GM23248 (cell line): ENCODE data around the gene CNDP1.
"Not testable (repeated sequence)": the region's sequence is repeated elsewhere in the genome, so short reads cannot be mapped to it uniquely, and the experiment has no call there.

ENCODE experiments used
- EZH2 ChIP-seq: fragments of 200-600 bp; sonication (generic); IDR thresholded peaks from 2 replicates; pipeline ENCODE4 v1.6.1; 2018; ENCODE audit warnings: antibody characterized with exemption, mild to moderate bottlenecking; ENCODE audit not compliant: insufficient read depth, poor library complexity, severe bottlenecking
- EZH2phosphoT487 ChIP-seq: fragments of 200-600 bp; sonication (generic); IDR thresholded peaks from 2 replicates; pipeline ENCODE4 v1.6.1; 2018; ENCODE audit warnings: antibody characterized with exemption, moderate library complexity, mild to moderate bottlenecking, low read depth; ENCODE audit not compliant: insufficient read depth

DNA sequence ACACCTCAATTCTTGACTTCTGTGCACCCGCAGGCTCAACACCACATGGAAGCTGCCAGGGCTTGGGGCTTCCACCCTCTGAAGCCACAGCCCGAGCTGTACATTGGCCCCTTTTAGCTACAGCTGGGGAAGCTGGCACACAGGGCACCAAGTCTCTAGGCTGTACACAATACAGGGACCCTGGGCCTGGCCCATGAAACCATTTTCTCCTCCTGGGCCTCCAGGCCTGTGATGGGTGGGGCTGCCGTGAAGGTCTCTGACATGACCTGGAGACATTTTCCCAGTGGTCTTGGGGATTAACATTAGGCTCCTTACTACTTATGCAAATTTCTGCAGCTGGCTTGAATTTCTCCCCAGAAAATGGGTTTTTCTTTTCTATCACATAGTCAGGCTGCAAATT is 31.7 kb downstream of the CNDP1 start:
- not testable (repeated sequence) for TF ChIP-seq EZH2phosphoT487, EZH2
